GM12878 (cell line): ENCODE measurements around the gene KCND3. TPM values are rescaled to one million over a fixed set of nuclear protein-coding genes. Genes with fewer than 3 reads are reported as not detected.

Source experiments
- ATAC-seq: fragments of 200-7000 bp; cut with Tn5 transposase; 3 replicates; pipeline ENCODE4 v1.9.1; 2020; ENCODE audit warnings: mild to moderate bottlenecking, moderate library complexity
- BruUV-seq: library from RNA; stranded (reverse); fragments of 400-500 nt; replicated peaks from 2 replicates; lab custom pipeline; 2021; lab: Mats Ljungman, UMichigan
- CTCF ChIA-PET: fragments of 300-600 bp; sonication (Branson Sonifier 250); formaldehyde crosslinking; extraction: SDS; loops from one replicate; lab custom pipeline; 2021; ENCODE audit warnings: inconsistent platforms; lab: Yijun Ruan, JAX
- POLR2A ChIA-PET: fragments of 350-600 bp; formaldehyde crosslinking; extraction: SDS; loops from one replicate; lab custom pipeline; 2021; ENCODE audit warnings: inconsistent platforms; lab: Charles Lee
- RAD21 ChIA-PET: fragments of 300-600 bp; sonication (Branson Sonifier 250); formaldehyde crosslinking; loops from one replicate; lab custom pipeline; 2023; ENCODE audit warnings: antibody characterized with exemption; ENCODE audit not compliant: unreplicated experiment; lab: Charles Lee
- SMC1A ChIA-PET: fragments of 300-600 bp; sonication (Branson Sonifier 250); formaldehyde crosslinking; loops from one replicate; lab custom pipeline; 2023; ENCODE audit not compliant: unreplicated experiment, uncharacterized antibody; lab: Charles Lee
- DNase-seq: peaks from one replicate; pipeline ENCODE4 v3.0.0-alpha.2; 2011; ENCODE audit warnings: low read depth, low spot score
- FAIRE-seq: peaks from 3 replicates; lab custom pipeline; 2011; peaks lifted over from hg19 to GRCh38; lab: Jason Lieb, UNC
- H2AFZ ChIP-seq: 2 replicates; pipeline ENCODE4 v1.6.0; 2011; ENCODE audit warnings: low read depth, low read length, control low read depth; ENCODE audit not compliant: control insufficient read depth
- H3K27ac ChIP-seq: 2 replicates; pipeline ENCODE4 v1.5.1; 2011; ENCODE audit warnings: control low read depth; ENCODE audit not compliant: control insufficient read depth, insufficient read depth
- H3K27me3 ChIP-seq, 2 experiments: replicated peaks in 1 of 2; 2 replicates each; pipeline versions ENCODE4 v1.6.0 to v1.6.1; 2011; ENCODE audit warnings: low read length in 1 of 2; ENCODE audit not compliant: control insufficient read depth in 2 of 2, insufficient read depth in 2 of 2
- H3K36me3 ChIP-seq, 2 experiments: 2 replicates each; pipeline ENCODE4 v1.5.1; 2011; ENCODE audit warnings: low read length in 1 of 2; ENCODE audit not compliant: control insufficient read depth in 2 of 2, insufficient read depth in 2 of 2
- H3K4me1 ChIP-seq: 2 replicates; pipeline ENCODE4 v1.6.1; 2011; ENCODE audit warnings: mild to moderate bottlenecking, low read length, moderate library complexity, mixed read lengths; ENCODE audit not compliant: control insufficient read depth, insufficient read depth
- H3K4me2 ChIP-seq: 2 replicates; pipeline ENCODE4 v1.6.0; 2011; ENCODE audit warnings: control low read depth; ENCODE audit not compliant: control insufficient read depth, insufficient read depth
- H3K4me3 ChIP-seq: fragments of 200-600 bp; sonication (generic); 2 replicates; pipeline ENCODE4 v1.5.1; 2016
- H3K79me2 ChIP-seq: 2 replicates; pipeline ENCODE4 v1.6.0; 2011; ENCODE audit warnings: low read length; ENCODE audit not compliant: control insufficient read depth, insufficient read depth
- H3K9ac ChIP-seq: 2 replicates; pipeline ENCODE4 v1.8.0; 2011; ENCODE audit warnings: low read length, control low read depth, mixed read lengths; ENCODE audit not compliant: control insufficient read depth, insufficient read depth
- H3K9me3 ChIP-seq: replicated peaks from 3 replicates; pipeline ENCODE4 v1.5.1; 2011; ENCODE audit warnings: mild to moderate bottlenecking, low read length; ENCODE audit not compliant: control insufficient read depth, insufficient read depth
- H4K20me1 ChIP-seq: 2 replicates; pipeline ENCODE4 v1.6.0; 2011; ENCODE audit not compliant: control insufficient read depth, insufficient read depth
- CBX3 ChIP-seq: fragments of 200-600 bp; sonication (generic); IDR thresholded peaks from 2 replicates; pipeline ENCODE4 v1.6.1; 2016; ENCODE audit warnings: low read depth, borderline replicate concordance
- KAT2A ChIP-seq: conservative IDR thresholded peaks from 2 replicates; pipeline ENCODE4 v1.6.1; 2011; ENCODE audit warnings: low read depth, low read length; ENCODE audit not compliant: control insufficient read depth
- SREBF2 ChIP-seq: IDR thresholded peaks from 2 replicates; pipeline ENCODE4 v1.6.1; 2012; ENCODE audit warnings: mild to moderate bottlenecking, low read length
- SUZ12 ChIP-seq: fragments of 200-600 bp; sonication (generic); IDR thresholded peaks from one replicate; pipeline ENCODE4 v1.6.1; 2018; ENCODE audit warnings: antibody characterized with exemption, mild to moderate bottlenecking; ENCODE audit not compliant: unreplicated experiment
- WGBS: methylation state at CpG from one replicate; pipeline ENCODE4 v1.1.6; 2016; ENCODE audit warnings: low lambda C conversion rate; ENCODE audit not compliant: insufficient replicate concordance, insufficient coverage; ENCODE audit errors: missing lambda C conversion rate; 5-methylcytosine and 5-hydroxymethylcytosine counted together
- in situ Hi-C: fragments of 300-500 bp; cut with MboI; formaldehyde crosslinking; loops from 9 replicates; pipeline ENCODE4 v1.14.3; 2018; ENCODE audit warnings: mixed read lengths
- intact Hi-C: fragments of 100-400 bp; cut with micrococcal nuclease; formaldehyde crosslinking; loops from one replicate; pipeline ENCODE4 v1.14.2; 2022; ENCODE audit not compliant: unreplicated experiment
- polyA plus RNA-seq, 11 experiments: library from polyadenylated mRNA; depleted of rRNA in 4 of 11; unstranded in 6 of 11; stranded (reverse) in 5 of 11; fragments of >200 nt; fragmentation: Nextera tagmentation in 4 of 11; fragmentation: Illumina TruSeq in 1 of 11; extraction: Ambion mirVana in 4 of 11; extraction: Trizol in 1 of 11; gene quantifications; 1 replicate in 1 of 11; 2 replicates in 10 of 11; pipeline versions ENCODE4 v1.2.1 to v1.2.3, GENCODE V29; 2011 to 2016; ENCODE audit warnings: inconsistent platforms in 2 of 11, missing spikeins in 2 of 11, low read depth in 1 of 11
- total RNA-seq, 4 experiments: library from RNA; depleted of rRNA in 3 of 4; stranded (reverse); fragments of >200 nt in 3 of 4; fragmentation: Illumina TruSeq in 1 of 4; extraction: Trizol in 1 of 4; gene quantifications; 2 replicates each; pipeline versions ENCODE4 v1.2.1 to v1.2.3, GENCODE V29; 2013 to 2021
- TF ChIP-seq, protein P1 (sequence below): IDR thresholded peaks from 2 replicates; pipeline ENCODE4 v1.6.1; 2011; ENCODE audit warnings: mild to moderate bottlenecking, low read depth, low read length, moderate library complexity; ENCODE audit not compliant: insufficient replicate concordance
- TF ChIP-seq, protein P2 (sequence below): fragments of 450-650 bp; conservative IDR thresholded peaks from 2 replicates; pipeline ENCODE4 v1.6.1; 2017; ENCODE audit warnings: mild to moderate bottlenecking, moderate library complexity
- TF ChIP-seq, protein P3 (sequence below): fragments of 450-650 bp; IDR thresholded peaks from 2 replicates; pipeline ENCODE4 v1.6.1; 2017; ENCODE audit warnings: borderline replicate concordance

Gene KCND3
- total and polyA plus RNA-seq, 10 of the 15 experiments (the other 5 are each of a cell fraction or from before 2014, with no cell fraction given): 0.02 TPM; not detected in 9

DNA sequence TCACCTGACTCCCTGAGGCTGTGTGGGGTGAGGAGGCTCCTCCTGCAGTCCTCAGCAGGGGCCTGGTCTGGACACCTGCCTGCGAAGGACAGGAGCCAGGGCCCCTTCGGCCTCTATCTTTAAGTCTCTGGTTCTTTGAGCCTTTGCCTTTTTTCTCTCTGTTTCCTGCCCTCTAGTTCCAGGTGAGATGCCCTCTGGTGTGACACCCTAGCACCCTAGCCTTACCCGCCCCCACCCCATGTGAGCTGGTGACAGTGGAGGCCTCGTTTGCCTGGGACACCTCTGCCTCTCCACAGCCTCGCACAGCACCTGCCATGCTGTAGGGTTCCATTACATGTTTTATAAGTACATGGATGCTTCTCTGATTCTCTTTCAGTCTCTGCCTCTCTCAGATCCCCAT is 186.5 kb downstream of the KCND3 start:
- no peak for ATAC-seq
- Histone ChIP-seq H3K79me2 (no peaks in the 10 kb centered on the region), H2AFZ (no peak overlapping the region), H3K4me1 (no peaks in the 10 kb centered on the region), H3K9ac (no peak overlapping the region)
- TF ChIP-seq CBX3 (no peak), KAT2A (no peak), SUZ12 (no peak), SREBF2 (no peak)
- TF ChIP-seq, protein P1, sequence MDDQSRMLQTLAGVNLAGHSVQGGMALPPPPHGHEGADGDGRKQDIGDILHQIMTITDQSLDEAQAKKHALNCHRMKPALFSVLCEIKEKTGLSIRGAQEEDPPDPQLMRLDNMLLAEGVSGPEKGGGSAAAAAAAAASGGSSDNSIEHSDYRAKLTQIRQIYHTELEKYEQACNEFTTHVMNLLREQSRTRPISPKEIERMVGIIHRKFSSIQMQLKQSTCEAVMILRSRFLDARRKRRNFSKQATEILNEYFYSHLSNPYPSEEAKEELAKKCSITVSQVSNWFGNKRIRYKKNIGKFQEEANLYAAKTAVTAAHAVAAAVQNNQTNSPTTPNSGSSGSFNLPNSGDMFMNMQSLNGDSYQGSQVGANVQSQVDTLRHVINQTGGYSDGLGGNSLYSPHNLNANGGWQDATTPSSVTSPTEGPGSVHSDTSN: no peak
- TF ChIP-seq, protein P2, sequence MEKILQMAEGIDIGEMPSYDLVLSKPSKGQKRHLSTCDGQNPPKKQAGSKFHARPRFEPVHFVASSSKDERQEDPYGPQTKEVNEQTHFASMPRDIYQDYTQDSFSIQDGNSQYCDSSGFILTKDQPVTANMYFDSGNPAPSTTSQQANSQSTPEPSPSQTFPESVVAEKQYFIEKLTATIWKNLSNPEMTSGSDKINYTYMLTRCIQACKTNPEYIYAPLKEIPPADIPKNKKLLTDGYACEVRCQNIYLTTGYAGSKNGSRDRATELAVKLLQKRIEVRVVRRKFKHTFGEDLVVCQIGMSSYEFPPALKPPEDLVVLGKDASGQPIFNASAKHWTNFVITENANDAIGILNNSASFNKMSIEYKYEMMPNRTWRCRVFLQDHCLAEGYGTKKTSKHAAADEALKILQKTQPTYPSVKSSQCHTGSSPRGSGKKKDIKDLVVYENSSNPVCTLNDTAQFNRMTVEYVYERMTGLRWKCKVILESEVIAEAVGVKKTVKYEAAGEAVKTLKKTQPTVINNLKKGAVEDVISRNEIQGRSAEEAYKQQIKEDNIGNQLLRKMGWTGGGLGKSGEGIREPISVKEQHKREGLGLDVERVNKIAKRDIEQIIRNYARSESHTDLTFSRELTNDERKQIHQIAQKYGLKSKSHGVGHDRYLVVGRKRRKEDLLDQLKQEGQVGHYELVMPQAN: no peak
- TF ChIP-seq, protein P3, sequence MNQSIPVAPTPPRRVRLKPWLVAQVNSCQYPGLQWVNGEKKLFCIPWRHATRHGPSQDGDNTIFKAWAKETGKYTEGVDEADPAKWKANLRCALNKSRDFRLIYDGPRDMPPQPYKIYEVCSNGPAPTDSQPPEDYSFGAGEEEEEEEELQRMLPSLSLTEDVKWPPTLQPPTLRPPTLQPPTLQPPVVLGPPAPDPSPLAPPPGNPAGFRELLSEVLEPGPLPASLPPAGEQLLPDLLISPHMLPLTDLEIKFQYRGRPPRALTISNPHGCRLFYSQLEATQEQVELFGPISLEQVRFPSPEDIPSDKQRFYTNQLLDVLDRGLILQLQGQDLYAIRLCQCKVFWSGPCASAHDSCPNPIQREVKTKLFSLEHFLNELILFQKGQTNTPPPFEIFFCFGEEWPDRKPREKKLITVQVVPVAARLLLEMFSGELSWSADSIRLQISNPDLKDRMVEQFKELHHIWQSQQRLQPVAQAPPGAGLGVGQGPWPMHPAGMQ: no peak
- TF ChIP-seq, all 136 proteins: peak for 0
- in situ Hi-C loops (no loop called here), intact Hi-C loops (no loop called here)
- WGBS: 12% methylated on average over 5 of the region's 5 CpGs
- no peak overlapping the region for H3K27ac ChIP-seq
- RAD21 ChIA-PET: no interaction called here
- H3K4me3 ChIP-seq: no peak overlapping the region
- no peaks in the 10 kb centered on the region for H3K9me3 ChIP-seq
- CTCF ChIA-PET: no interaction called here
- no peak overlapping the region for H3K4me2 ChIP-seq
- H3K27me3 ChIP-seq: peaks cover 0 to 6% of the 10 kb centered on the region in 2 experiments; a peak in 3 of 4 replicates
- no peak for DNase-seq
- SMC1A ChIA-PET: no interaction called here
- H4K20me1 ChIP-seq: no peaks in the 10 kb centered on the region
- FAIRE-seq: no peak
- H3K36me3 ChIP-seq: no peaks in the 10 kb centered on the region
- POLR2A ChIA-PET: no interaction called here
- no TSS peak for BruUV-seq
